GM13977 (cell line): ENCODE data around the gene NKIRAS1.
"Not testable (repeated sequence)": the region's sequence is repeated elsewhere in the genome, so short reads cannot be mapped to it uniquely, and the experiment has no call there.

Experiments
- DNase-seq: peaks from one replicate; pipeline ENCODE4 v3.0.0; 2012; ENCODE audit warnings: low spot score
- CTCF ChIP-seq: IDR thresholded peaks from 2 replicates; pipeline ENCODE4 v1.5.1; 2012; ENCODE audit warnings: mild to moderate bottlenecking, control low read depth; ENCODE audit not compliant: insufficient read depth; ENCODE audit errors: extremely low read depth, missing control alignments
- in situ Hi-C: fragments of 300-500 bp; cut with MboI; formaldehyde crosslinking; loops from one replicate; pipeline ENCODE4 v1.12.0; 2022; ENCODE audit warnings: low sequenced_read_pairs, low pct_unique_long_range_greater_than_20kb, mixed read lengths, inconsistent platforms; ENCODE audit not compliant: unreplicated experiment

NKIRAS1 gene

GRCh38 chr3:23913182-23913581, 3.6 kb downstream of the NKIRAS1 start:
- in situ Hi-C loops = no loop called here
- no peak for TF ChIP-seq CTCF
- no peak for DNase-seq

- in situ Hi-C loops, DNase-seq: not testable (repeated sequence)
These were observed 4.5 kb downstream of the NKIRAS1 start for GRCh38 chr3:23912335-23912734.

GRCh38 chr3:23911397-23911796, 5.4 kb downstream of the NKIRAS1 start:
- DNase-seq = no peak
- in situ Hi-C loops = no loop called here
- TF ChIP-seq CTCF = no peak

- in situ Hi-C loops = no loop called here
- no peak for DNase-seq
- TF ChIP-seq CTCF = no peak
These were observed 7.4 kb downstream of the NKIRAS1 start for GRCh38 chr3:23909341-23909740.

GRCh38 chr3:23904545-23904944, 12.2 kb downstream of the NKIRAS1 start:
- no peak for DNase-seq
- no peak for TF ChIP-seq CTCF
- in situ Hi-C loops = no loop called here

- no peak for TF ChIP-seq CTCF
- in situ Hi-C loops = no loop called here
- DNase-seq = no peak
These were observed 16.0 kb downstream of the NKIRAS1 start for GRCh38 chr3:23900744-23901143.

GRCh38 chr3:23895181-23895580, 21.6 kb downstream of the NKIRAS1 start:
- in situ Hi-C loops = loop anchor here (25.0 kb wide), 1 partner anchor 342 kb away; no protein-coding TSS in a partner anchor
- TF ChIP-seq CTCF = no peak
- DNase-seq = no peak
